ENCODE data around the gene SH2D2A.
"Not testable (repeated sequence)": the region's sequence is repeated elsewhere in the genome, so short reads cannot be mapped to it uniquely, and the experiment has no call there.

The SH2D2A gene

GRCh38 chr1:156760092-156760795, 56.4 kb downstream of the SH2D2A start:
- H3K4me1 ChIP-seq (ENCODE audit: control insufficient read depth, low read depth, low read length) = peaks cover 3% of the 10 kb centered on the region
- H3K27me3 ChIP-seq (ENCODE audit: control insufficient read depth, insufficient read depth, low read length) = no peaks in the 10 kb centered on the region
- no peaks in the 10 kb centered on the region for H3K36me3 ChIP-seq (ENCODE audit: control insufficient read depth, low read depth, low read length)
- no peak overlapping the region for H3K9ac ChIP-seq (ENCODE audit: low read length)
- no peak overlapping the region for H3K4me3 ChIP-seq (ENCODE audit: low read length)
- H3K27ac ChIP-seq (ENCODE audit: low read length) = no peak overlapping the region
- H3K9me3 ChIP-seq (ENCODE audit: control insufficient read depth, low read depth, low read length) = no peaks in the 10 kb centered on the region

DNA sequence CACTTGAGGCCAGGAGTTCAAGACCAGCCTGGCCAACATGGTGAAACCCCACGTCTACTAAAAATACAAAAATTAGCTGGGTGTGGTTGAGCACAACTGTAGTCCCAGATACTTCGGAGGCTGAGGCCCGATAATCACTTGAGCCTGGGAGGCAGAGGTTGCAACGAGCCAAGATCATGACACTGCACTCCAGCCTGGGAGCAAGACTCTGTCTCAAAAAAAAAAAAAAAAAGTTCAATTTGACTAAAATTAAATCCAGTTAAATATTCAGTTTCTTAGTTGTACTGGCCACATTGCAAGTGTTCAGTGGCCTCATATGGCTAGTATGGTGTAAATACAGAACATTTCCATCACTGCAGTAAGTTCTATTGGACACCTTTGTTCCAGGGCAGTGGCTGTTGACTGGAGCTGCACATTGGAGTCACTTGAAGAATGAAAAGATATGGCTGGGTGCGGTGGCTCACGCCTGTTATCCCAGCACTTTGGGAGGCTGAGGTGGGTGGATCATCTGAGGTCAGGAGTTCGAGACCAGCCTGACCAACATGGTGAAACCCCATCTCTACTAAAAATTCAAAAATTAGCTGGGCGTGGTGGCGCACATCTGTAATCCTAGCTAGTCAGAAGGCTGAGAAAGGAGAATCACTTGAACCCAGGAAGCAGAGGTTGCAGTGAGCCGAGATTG, 58.9 kb downstream of the SH2D2A start:
- H3K4me1 ChIP-seq (ENCODE audit: control insufficient read depth, low read depth, low read length); H3K9me3 ChIP-seq (ENCODE audit: control insufficient read depth, low read depth, low read length); H3K27me3 ChIP-seq (ENCODE audit: control insufficient read depth, insufficient read depth, low read length); H3K27ac ChIP-seq (ENCODE audit: low read length); H3K9ac ChIP-seq (ENCODE audit: low read length); H3K36me3 ChIP-seq (ENCODE audit: control insufficient read depth, low read depth, low read length); H3K4me3 ChIP-seq (ENCODE audit: low read length): not testable (repeated sequence)

GRCh38 chr1:156756355-156756754, 60.3 kb downstream of the SH2D2A start:
- no peak overlapping the region for H3K4me3 ChIP-seq (ENCODE audit: low read length)
- H3K9me3 ChIP-seq (ENCODE audit: control insufficient read depth, low read depth, low read length) = no peaks in the 10 kb centered on the region
- H3K27ac ChIP-seq (ENCODE audit: low read length) = no peak overlapping the region
- no peaks in the 10 kb centered on the region for H3K36me3 ChIP-seq (ENCODE audit: control insufficient read depth, low read depth, low read length)
- H3K9ac ChIP-seq (ENCODE audit: low read length) = no peak overlapping the region
- no peaks in the 10 kb centered on the region for H3K27me3 ChIP-seq (ENCODE audit: control insufficient read depth, insufficient read depth, low read length)
- H3K4me1 ChIP-seq (ENCODE audit: control insufficient read depth, low read depth, low read length) = peaks cover 15% of the 10 kb centered on the region

Data from iPS-18a (cell line).